Measurements from ENCODE around the gene PDE4DIP.
"Not testable (repeated sequence)": the region's sequence is repeated elsewhere in the genome, so short reads cannot be mapped to it uniquely, and the experiment has no call there.

- not testable (repeated sequence) for TF ChIP-seq CTCF, POLR2A, POLR2AphosphoS5 (IDR thresholded peaks at IDR 0.05)
Observed at GRCh38 chr1:148921047-148921446, 76.8 kb downstream of the PDE4DIP start.
